H1 (cell line): ENCODE results near the gene FAM168B. TPM values are rescaled to one million over a fixed set of nuclear protein-coding genes. Genes with fewer than 3 reads are reported as not detected.

Experiments
- CTCF ChIA-PET: fragments of 300-600 bp; sonication (Branson Sonifier 250); formaldehyde crosslinking; loops from one replicate; lab custom pipeline; 2021; ENCODE audit not compliant: partially characterized antibody; lab: Charles Lee
- POLR2A ChIA-PET: fragments of 300-600 bp; sonication (Branson Sonifier 250); formaldehyde crosslinking; loops from one replicate; lab custom pipeline; 2021; ENCODE audit warnings: inconsistent platforms; ENCODE audit not compliant: partially characterized antibody; lab: Charles Lee
- DNase-seq, 2 experiments: peaks; one replicate each; pipeline versions ENCODE4 v3.0.0 to v3.0.0-alpha.2; 2010 to 2022; ENCODE audit warnings: low spot score in 2 of 2, low read depth in 1 of 2, mixed read lengths in 1 of 2
- FAIRE-seq: peaks from 2 replicates; lab custom pipeline; 2011; peaks lifted over from hg19 to GRCh38; lab: Jason Lieb, UNC
- H2AFZ ChIP-seq: 2 replicates; pipeline ENCODE4 v1.8.1; 2012; ENCODE audit warnings: low read length, inconsistent platforms
- H2AK5ac ChIP-seq: 2 replicates; pipeline ENCODE4 v1.6.1; 2013; ENCODE audit warnings: low read depth, low read length
- H2BK120ac ChIP-seq: replicated peaks from 2 replicates; pipeline ENCODE3; 2013; ENCODE audit warnings: low read depth, low read length, inconsistent platforms
- H2BK12ac ChIP-seq: 2 replicates; pipeline ENCODE4 v1.6.1; 2013; ENCODE audit warnings: low read depth, low read length
- H2BK15ac ChIP-seq: 2 replicates; pipeline ENCODE4 v1.6.1; 2013; ENCODE audit warnings: low read length
- H2BK20ac ChIP-seq: 2 replicates; pipeline ENCODE4 v1.6.1; 2013; ENCODE audit warnings: low read length
- H2BK5ac ChIP-seq: 2 replicates; pipeline ENCODE4 v1.6.1; 2013; ENCODE audit warnings: low read depth, low read length
- H3K14ac ChIP-seq: 2 replicates; pipeline ENCODE4 v1.6.1; 2013; ENCODE audit warnings: inconsistent platforms; ENCODE audit not compliant: insufficient read length
- H3K18ac ChIP-seq: 2 replicates; pipeline ENCODE4 v1.6.1; 2013; ENCODE audit warnings: low read length; ENCODE audit errors: extremely low read depth
- H3K23ac ChIP-seq: 2 replicates; pipeline ENCODE4 v1.6.1; 2013; ENCODE audit warnings: inconsistent platforms; ENCODE audit not compliant: insufficient read length
- H3K23me2 ChIP-seq: 2 replicates; pipeline ENCODE4 v1.6.1; 2013; ENCODE audit warnings: low read depth, low read length
- H3K27ac ChIP-seq: 2 replicates; pipeline ENCODE4 v1.6.1; 2011; ENCODE audit warnings: low read depth, low read length, inconsistent platforms
- H3K27me3 ChIP-seq, 4 experiments: replicated peaks in 1 of 4; 1 replicate in 1 of 4; 2 replicates in 3 of 4; pipeline versions ENCODE4 v1.6.1 to v1.8.1; 2011 to 2013; ENCODE audit warnings: low read length in 3 of 4, mild to moderate bottlenecking in 3 of 4, inconsistent platforms in 2 of 4, mixed read lengths in 2 of 4, moderate library complexity in 1 of 4; ENCODE audit not compliant: control insufficient read depth in 3 of 4, insufficient read depth in 3 of 4; ENCODE audit errors: extremely low read depth in 1 of 4
- H3K36me3 ChIP-seq, 4 experiments: 2 replicates each; pipeline versions ENCODE4 v1.6.1 to v1.8.1; 2011 to 2013; ENCODE audit warnings: mild to moderate bottlenecking in 4 of 4, low read length in 3 of 4, moderate library complexity in 2 of 4, control low read depth in 1 of 4, inconsistent platforms in 1 of 4; ENCODE audit not compliant: insufficient read depth in 4 of 4, control insufficient read depth in 2 of 4
- H3K4ac ChIP-seq: replicated peaks from 2 replicates; pipeline ENCODE3; 2013; ENCODE audit warnings: low read length, low read depth, mixed read lengths, inconsistent platforms; ENCODE audit not compliant: insufficient read length
- H3K4me1 ChIP-seq, 4 experiments: replicated peaks in 1 of 4; 1 replicate in 1 of 4; 2 replicates in 3 of 4; pipeline versions ENCODE4 v1.6.1 to v1.8.1; 2011 to 2013; ENCODE audit warnings: low read length in 3 of 4, inconsistent platforms in 2 of 4, mixed read lengths in 1 of 4; ENCODE audit not compliant: insufficient read depth in 4 of 4, control insufficient read depth in 3 of 4
- H3K4me2 ChIP-seq, 2 experiments: 2 replicates each; pipeline versions ENCODE4 v1.6.1 to v1.8.1; 2011 to 2013; ENCODE audit warnings: low read depth in 2 of 2, low read length in 2 of 2, control low read depth in 1 of 2, inconsistent platforms in 1 of 2, mild to moderate bottlenecking in 1 of 2; ENCODE audit not compliant: insufficient read depth in 1 of 2
- H3K4me3 ChIP-seq, 4 experiments: fragments of 200-600, 300-600 bp in 1 of 4; sonication (generic), shearing (Covaris generic), sonication (Bioruptor Twin) in 1 of 4; 2 replicates each; pipeline versions ENCODE4 v1.5.1 to v1.8.1; 2011 to 2016; ENCODE audit warnings: low read length in 4 of 4, low read depth in 3 of 4, control low read depth in 2 of 4, inconsistent platforms in 2 of 4, mild to moderate bottlenecking in 2 of 4, mixed read lengths in 1 of 4, moderate library complexity in 1 of 4; ENCODE audit not compliant: insufficient read depth in 2 of 4; ENCODE audit errors: extremely low read depth in 1 of 4
- H3K56ac ChIP-seq: replicated peaks from 2 replicates; pipeline ENCODE3; 2013; ENCODE audit warnings: low read depth, mild to moderate bottlenecking, mixed read lengths, low read length, inconsistent platforms; ENCODE audit not compliant: insufficient read length
- H3K79me1 ChIP-seq: 2 replicates; pipeline ENCODE4 v1.6.1; 2013; ENCODE audit warnings: low read depth, low read length, control low read depth
- H3K79me2 ChIP-seq, 2 experiments: 2 replicates each; pipeline versions ENCODE4 v1.6.1 to v1.8.1; 2012 to 2013; ENCODE audit warnings: low read length in 2 of 2, mild to moderate bottlenecking in 2 of 2, inconsistent platforms in 1 of 2; ENCODE audit not compliant: insufficient read depth in 2 of 2, control insufficient read depth in 1 of 2
- H3K9ac ChIP-seq, 4 experiments: replicated peaks in 1 of 4; 1 replicate in 1 of 4; 2 replicates in 3 of 4; pipeline versions ENCODE4 v1.6.1 to v1.8.1; 2011 to 2013; ENCODE audit warnings: low read depth in 3 of 4, low read length in 3 of 4, control low read depth in 2 of 4, mild to moderate bottlenecking in 2 of 4, moderate library complexity in 2 of 4, inconsistent platforms in 1 of 4; ENCODE audit errors: extremely low read depth in 1 of 4
- H3K9me3 ChIP-seq, 2 experiments: 2 replicates each; pipeline versions ENCODE4 v1.6.1 to v1.8.1; 2012 to 2013; ENCODE audit warnings: mild to moderate bottlenecking in 2 of 2, moderate library complexity in 2 of 2, control low read depth in 1 of 2, inconsistent platforms in 1 of 2, low read depth in 1 of 2, low read length in 1 of 2, mixed read lengths in 1 of 2; ENCODE audit not compliant: insufficient read depth in 2 of 2
- H4K20me1 ChIP-seq, 2 experiments: replicated peaks in 1 of 2; 2 replicates each; pipeline versions ENCODE3 to v1.8.1; 2011 to 2013; ENCODE audit warnings: inconsistent platforms in 2 of 2, low read length in 2 of 2, mild to moderate bottlenecking in 1 of 2; ENCODE audit not compliant: insufficient read depth in 2 of 2, control insufficient read depth in 1 of 2
- H4K5ac ChIP-seq: 2 replicates; pipeline ENCODE4 v1.6.1; 2013; ENCODE audit warnings: low read length, low read depth, mixed read lengths, inconsistent platforms; ENCODE audit not compliant: insufficient read length
- H4K8ac ChIP-seq: 2 replicates; pipeline ENCODE4 v1.8.0; 2013; ENCODE audit warnings: mild to moderate bottlenecking, moderate library complexity, low read length, inconsistent platforms; ENCODE audit not compliant: insufficient read depth; ENCODE audit errors: extremely low read depth
- H4K91ac ChIP-seq: replicated peaks from 2 replicates; pipeline ENCODE3; 2013; ENCODE audit warnings: low read length, mixed read lengths, inconsistent platforms; ENCODE audit not compliant: insufficient read length
- EP300 ChIP-seq, 2 experiments: IDR thresholded peaks; 1 replicate in 1 of 2; 2 replicates in 1 of 2; pipeline ENCODE4 v1.6.1; 2011 to 2012; ENCODE audit warnings: low read depth in 2 of 2, low read length in 2 of 2, mild to moderate bottlenecking in 2 of 2, borderline replicate concordance in 1 of 2, inconsistent platforms in 1 of 2, moderate library complexity in 1 of 2
- FOSL1 ChIP-seq: IDR thresholded peaks from 2 replicates; pipeline ENCODE4 v1.6.1; 2011; ENCODE audit warnings: mild to moderate bottlenecking, low read depth, low read length, moderate library complexity; ENCODE audit not compliant: insufficient read depth
- SIRT6 ChIP-seq: IDR thresholded peaks from one replicate; pipeline ENCODE4 v1.7.1; 2012; ENCODE audit warnings: low read length, inconsistent platforms
- SP1 ChIP-seq: IDR thresholded peaks from 2 replicates; pipeline ENCODE4 v1.6.1; 2011; ENCODE audit warnings: low read depth, low read length
- WGBS, 2 experiments: shearing (Covaris generic) in 1 of 2; methylation state at CpG; one replicate each; pipeline versions ENCODE4 v1.1.6 to v1.1.7; 2013 to 2015; ENCODE audit warnings: low lambda C conversion rate in 2 of 2, mixed read lengths in 2 of 2, inconsistent platforms in 1 of 2, low coverage in 1 of 2, missing lambda C conversion rate in 1 of 2; ENCODE audit not compliant: insufficient replicate concordance in 2 of 2, insufficient coverage in 1 of 2, insufficient read length in 1 of 2; ENCODE audit errors: extremely low coverage in 1 of 2, missing lambda C conversion rate in 1 of 2; 5-methylcytosine and 5-hydroxymethylcytosine counted together
- polyA plus RNA-seq, 7 experiments: library from polyadenylated mRNA; depleted of rRNA in 3 of 7; stranded (reverse) in 5 of 7; unstranded in 2 of 7; fragments of >200 nt in 5 of 7; fragments of 200-250 nt in 2 of 7; gene quantifications; 1 replicate in 5 of 7; 2 replicates in 1 of 7; 4 replicates in 1 of 7; pipeline versions ENCODE4 v1.2.1 to v1.2.3, GENCODE V29; 2011 to 2013; ENCODE audit warnings: missing spikeins in 2 of 7, mixed read lengths in 2 of 7
- total RNA-seq: library from RNA; stranded (reverse); fragmentation: NEBNext Ultra II Directional; extraction: Animal tissue kit (Norgen Biotek cat#: 25700); gene quantifications from 2 replicates; pipeline ENCODE4 v1.2.1, GENCODE V29; 2021

FAM168B gene
- total and polyA plus RNA-seq, 2 of the 8 experiments (the other 6 are each of a cell fraction or from before 2014, with no cell fraction given) = 61.9 to 123 TPM

DNA sequence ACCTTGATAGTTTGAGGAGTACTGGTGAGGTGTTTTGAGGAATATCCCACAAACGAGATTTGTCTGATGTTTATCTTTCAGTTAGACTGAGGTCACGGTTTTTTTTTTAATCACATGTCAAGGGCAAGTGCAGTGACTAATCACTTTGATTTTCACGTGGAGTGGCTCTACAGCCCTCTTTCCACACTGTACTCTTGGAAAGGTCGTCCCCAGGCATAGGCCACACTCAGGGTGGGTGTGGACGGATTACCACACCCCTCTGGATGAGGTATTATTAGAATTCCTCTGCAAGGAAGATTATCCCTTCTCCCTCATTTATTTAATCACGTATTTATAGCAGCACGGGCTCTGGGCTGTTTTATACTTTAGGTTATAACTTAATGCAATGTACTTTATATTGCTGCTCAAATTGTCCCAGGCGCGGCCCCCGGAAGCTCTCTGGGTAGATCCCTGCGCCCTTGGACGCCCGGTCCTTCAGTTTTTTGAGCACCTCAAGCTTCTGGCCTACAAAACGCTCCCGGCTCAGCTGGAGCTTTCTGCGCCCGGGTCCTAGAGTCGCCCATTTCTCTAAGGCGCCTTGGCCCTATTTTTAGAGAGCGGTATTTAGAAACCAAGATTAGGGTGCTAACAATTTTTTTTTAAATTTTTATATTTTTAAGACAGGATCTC is 11.4 kb upstream of the FAM168B start:
- Histone ChIP-seq H2BK120ac (no peak overlapping the region), H4K8ac (no peak overlapping the region), H3K23me2 (peaks cover 9% of the 10 kb centered on the region), H4K20me1 (peaks cover 13 to 17% of the 10 kb centered on the region in 2 experiments), H3K79me1 (peaks cover 12% of the 10 kb centered on the region), H3K27ac (no peak overlapping the region), H2BK15ac (no peak overlapping the region), H3K4me3 (peak overlapping the region; percentile 22 to 93 (median 70); a peak in 7 of 8 replicates), H3K23ac (no peak overlapping the region), H3K14ac (no peak overlapping the region), H3K18ac (peak overlapping the region; percentile 60), H2BK12ac (peak overlapping the region; percentile 96), H3K4me2 (peak overlapping the region; percentile 75 to 98), H3K79me2 (peaks cover 17 to 40% of the 10 kb centered on the region in 2 experiments), H4K5ac (peak overlapping the region; percentile 70), H3K4ac (no peak overlapping the region), H3K56ac (no peak overlapping the region), H4K91ac (peak overlapping the region; percentile 70), H3K27me3 (no peaks in the 10 kb centered on the region), H2BK5ac (peak overlapping the region; percentile 81; the same call in 1 of the 2 replicates), H3K4me1 (peaks cover 5 to 11% (median 8%) of the 10 kb centered on the region in 4 experiments; a peak in 5 of 7 replicates), H2AK5ac (no peak overlapping the region), H3K36me3 (peaks cover 0 to 3% (median 0%) of the 10 kb centered on the region in 4 experiments; a peak in 1 of 8 replicates), H2AFZ (peak overlapping the region; percentile 90), H3K9ac (peak overlapping the region in 1 of 4 experiments; percentile 63; a peak in 1 of 7 replicates), H2BK20ac (no peak overlapping the region), H3K9me3 (no peaks in the 10 kb centered on the region)
- FAIRE-seq = no peak
- peak; percentile 15; the same call in 1 of the 2 replicates for TF ChIP-seq SP1
- no peak for TF ChIP-seq SIRT6
- TF ChIP-seq EP300 (IDR thresholded peaks at IDR 0.05; ENCODE audit: borderline replicate concordance in 1 of 2, low read depth in 2 of 2, low read length in 2 of 2) = peak in 1 of 2 experiments; percentile 64; a peak in 1 of 3 replicates
- TF ChIP-seq FOSL1 = 0 out of 2 replicates have a peak, but pooled peaks have one; percentile 79
- POLR2A ChIA-PET = interaction anchor here (0.7 to 7.3 kb wide), 4 partner anchors 11 to 93 kb away, joined by 3 to 60 read pairs (median 4); partner anchors contain the start of gene FAM168B
- DNase-seq = no peak
- WGBS, 2 experiments = 15% methylated on average over 20 of the region's 20 CpGs; no CpG with 5 or more reads in 1 of the 2 experiments
- CTCF ChIA-PET = interaction anchor here (0.7 to 1.6 kb wide), 4 partner anchors 10 to 577 kb away, joined by 3 to 6 read pairs (median 4); no protein-coding TSS in a partner anchor
